ENCODE measurements around the gene CHMP4B. TPM values are rescaled to one million over a fixed set of nuclear protein-coding genes. Genes with fewer than 3 reads are reported as not detected.
A peak's percentile ranks its signal among the peaks of the same experiment; 100 is the strongest.

Gene CHMP4B, protein sequence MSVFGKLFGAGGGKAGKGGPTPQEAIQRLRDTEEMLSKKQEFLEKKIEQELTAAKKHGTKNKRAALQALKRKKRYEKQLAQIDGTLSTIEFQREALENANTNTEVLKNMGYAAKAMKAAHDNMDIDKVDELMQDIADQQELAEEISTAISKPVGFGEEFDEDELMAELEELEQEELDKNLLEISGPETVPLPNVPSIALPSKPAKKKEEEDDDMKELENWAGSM
- polyA plus RNA-seq (2011; rRNA removed): 65.3 and 84.0 TPM in 2 replicates
- polyA minus RNA-seq (2011; rRNA and poly(A)+ RNA removed): 23.4 and 27.1 TPM in 2 replicates

DNA sequence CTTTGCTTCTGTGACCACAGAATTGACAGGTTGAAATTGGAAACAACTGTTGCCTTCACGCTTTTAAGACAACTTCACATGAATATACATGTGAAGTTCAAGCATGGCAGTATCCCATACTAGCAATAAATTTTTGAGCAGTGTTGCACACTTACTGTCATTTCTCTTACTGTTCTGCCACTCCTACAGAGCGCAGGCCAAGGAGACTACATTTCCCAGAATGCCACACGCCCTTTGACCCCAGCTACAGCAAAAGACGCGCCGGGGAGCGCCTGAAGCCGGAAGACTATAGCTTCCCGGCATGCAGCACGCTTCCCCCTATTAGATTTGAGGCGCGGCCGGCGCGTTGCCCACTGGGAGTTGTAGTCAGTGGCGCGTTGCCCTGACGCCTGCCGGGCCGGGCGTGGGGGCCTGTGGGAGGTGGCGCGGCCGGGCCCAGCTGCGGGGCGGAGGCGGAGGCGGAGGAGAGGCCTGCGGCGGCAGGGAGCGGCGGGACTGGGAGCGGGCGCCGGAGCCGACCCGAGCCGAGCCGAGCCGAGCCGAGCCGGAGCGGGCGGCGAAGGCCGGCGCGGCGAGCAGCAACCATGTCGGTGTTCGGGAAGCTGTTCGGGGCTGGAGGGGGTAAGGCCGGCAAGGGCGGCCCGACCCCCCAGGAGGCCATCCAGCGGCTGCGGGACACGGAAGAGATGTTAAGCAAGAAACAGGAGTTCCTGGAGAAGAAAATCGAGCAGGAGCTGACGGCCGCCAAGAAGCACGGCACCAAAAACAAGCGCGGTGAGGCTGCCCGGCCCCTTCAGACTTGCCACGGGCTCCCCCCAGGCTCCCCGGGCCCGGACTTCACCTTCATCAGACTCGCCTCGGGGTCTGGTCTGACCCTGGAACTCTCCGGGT, at the start of gene CHMP4B:
Gene CHMP4B (plus strand): TSS at position 464 of the 891 bp plus-strand sequence. CDS start 121 bp downstream, at position 585.
- TF ChIP-seq, protein P1, sequence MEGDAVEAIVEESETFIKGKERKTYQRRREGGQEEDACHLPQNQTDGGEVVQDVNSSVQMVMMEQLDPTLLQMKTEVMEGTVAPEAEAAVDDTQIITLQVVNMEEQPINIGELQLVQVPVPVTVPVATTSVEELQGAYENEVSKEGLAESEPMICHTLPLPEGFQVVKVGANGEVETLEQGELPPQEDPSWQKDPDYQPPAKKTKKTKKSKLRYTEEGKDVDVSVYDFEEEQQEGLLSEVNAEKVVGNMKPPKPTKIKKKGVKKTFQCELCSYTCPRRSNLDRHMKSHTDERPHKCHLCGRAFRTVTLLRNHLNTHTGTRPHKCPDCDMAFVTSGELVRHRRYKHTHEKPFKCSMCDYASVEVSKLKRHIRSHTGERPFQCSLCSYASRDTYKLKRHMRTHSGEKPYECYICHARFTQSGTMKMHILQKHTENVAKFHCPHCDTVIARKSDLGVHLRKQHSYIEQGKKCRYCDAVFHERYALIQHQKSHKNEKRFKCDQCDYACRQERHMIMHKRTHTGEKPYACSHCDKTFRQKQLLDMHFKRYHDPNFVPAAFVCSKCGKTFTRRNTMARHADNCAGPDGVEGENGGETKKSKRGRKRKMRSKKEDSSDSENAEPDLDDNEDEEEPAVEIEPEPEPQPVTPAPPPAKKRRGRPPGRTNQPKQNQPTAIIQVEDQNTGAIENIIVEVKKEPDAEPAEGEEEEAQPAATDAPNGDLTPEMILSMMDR (IDR thresholded peaks at IDR 0.05; ENCODE audit: insufficient read depth, low read depth, low read length): no peak
- Histone ChIP-seq H3K36me3 (ENCODE audit: control insufficient read depth, insufficient read depth, low read length) (no peaks in the 10 kb centered on the region), H3K4me3 (ENCODE audit: low read depth, low read length) (peak within 1 kb of the TSS; percentile 93), H3K27me3 (ENCODE audit: control insufficient read depth, insufficient read depth, low read length) (no peaks in the 10 kb centered on the region)
- CTCF ChIA-PET: interaction anchor here (0.6 to 2.0 kb wide), 8 partner anchors 10 to 1771 kb away, joined by 3 to 7 read pairs (median 3); no protein-coding TSS in a partner anchor
- POLR2A ChIA-PET: interaction anchor here (0.7 kb wide), 2 partner anchors 28 to 302 kb away, joined by 3 read pairs; no protein-coding TSS in a partner anchor
- DNase-seq (ENCODE audit: low read depth): peak; percentile 92

DNA sequence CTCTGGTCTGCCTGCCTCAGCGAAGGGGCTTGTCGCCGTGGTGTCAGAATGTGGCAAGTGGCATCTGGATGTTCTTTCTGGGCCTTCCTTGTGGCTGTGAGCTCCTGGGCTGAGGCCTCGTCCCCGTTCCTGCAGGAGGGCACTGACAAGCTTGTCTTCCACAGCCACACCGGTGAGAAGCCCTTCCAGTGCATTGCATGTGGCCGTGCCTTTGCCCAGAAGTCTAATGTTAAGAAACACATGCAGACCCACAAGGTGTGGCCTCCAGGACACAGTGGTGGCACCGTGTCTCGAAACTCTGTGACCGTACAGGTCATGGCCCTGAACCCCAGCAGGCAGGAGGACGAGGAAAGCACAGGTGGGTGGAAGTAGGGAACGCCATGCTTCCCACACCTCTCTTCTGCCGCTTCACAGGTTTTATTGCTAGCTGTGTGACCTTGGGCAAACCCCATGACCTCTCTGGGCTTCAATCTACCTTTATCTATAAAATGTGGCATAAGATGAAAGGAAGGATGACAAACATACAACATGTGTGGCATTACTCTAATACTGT, 49.4 kb upstream of the CHMP4B start:
- no peaks in the 10 kb centered on the region for H3K27me3 ChIP-seq (ENCODE audit: control insufficient read depth, insufficient read depth, low read length)
- CTCF ChIA-PET: no interaction called here
- peaks cover 8% of the 10 kb centered on the region for H3K36me3 ChIP-seq (ENCODE audit: control insufficient read depth, insufficient read depth, low read length)
- no peak overlapping the region for H3K4me3 ChIP-seq (ENCODE audit: low read depth, low read length)
- TF ChIP-seq, protein P1 (IDR thresholded peaks at IDR 0.05; ENCODE audit: insufficient read depth, low read depth, low read length): no peak
- POLR2A ChIA-PET: no interaction called here
- DNase-seq (ENCODE audit: low read depth): no peak

DNA sequence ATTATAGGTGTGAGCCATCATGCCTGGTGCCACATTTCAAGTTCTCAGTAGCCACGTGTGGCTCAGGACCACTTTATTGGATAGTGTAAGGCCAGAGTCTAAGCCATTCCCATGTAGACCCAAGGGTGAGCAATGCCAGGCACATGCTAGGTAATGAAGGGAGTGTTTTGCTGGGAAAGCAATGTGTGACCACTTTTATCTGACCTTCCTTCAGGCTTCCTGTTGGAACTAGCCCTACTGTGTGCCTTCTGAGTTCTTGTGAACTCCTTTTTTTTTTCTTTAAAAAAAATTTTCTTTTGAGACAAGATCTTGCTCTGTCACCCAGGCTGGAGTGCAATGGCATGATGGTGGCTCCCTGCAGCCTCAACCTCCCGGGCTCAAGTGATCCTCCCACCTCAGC, 46.0 kb upstream of the CHMP4B start:
- TF ChIP-seq, protein P1 (IDR thresholded peaks at IDR 0.05; ENCODE audit: insufficient read depth, low read depth, low read length): no peak
- CTCF ChIA-PET: no interaction called here

DNA sequence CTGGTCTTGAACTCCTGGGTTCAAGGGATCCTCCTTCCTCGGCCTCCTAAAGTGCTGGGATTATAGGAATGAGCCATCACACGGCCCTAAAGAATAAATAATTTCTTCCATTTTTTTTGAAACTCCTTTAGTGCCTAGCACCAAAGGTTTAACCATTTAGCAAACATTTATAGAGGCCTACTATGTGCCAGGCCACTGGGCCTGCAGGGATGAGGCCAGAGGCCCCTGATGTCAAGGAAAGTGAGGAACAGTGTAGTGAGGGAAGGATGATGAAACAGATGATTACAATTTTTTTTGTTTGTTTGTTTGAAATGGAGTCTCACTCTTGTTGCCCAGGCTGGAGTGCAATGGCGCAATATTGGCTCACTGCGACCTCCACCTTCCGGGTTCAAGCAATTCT, 45.6 kb upstream of the CHMP4B start:
- peaks cover 3% of the 10 kb centered on the region for H3K36me3 ChIP-seq (ENCODE audit: control insufficient read depth, insufficient read depth, low read length)
- CTCF ChIA-PET: no interaction called here
- H3K27me3 ChIP-seq (ENCODE audit: control insufficient read depth, insufficient read depth, low read length): no peaks in the 10 kb centered on the region
- H3K4me3 ChIP-seq (ENCODE audit: low read depth, low read length): no peak overlapping the region
- TF ChIP-seq, protein P1 (IDR thresholded peaks at IDR 0.05; ENCODE audit: insufficient read depth, low read depth, low read length): no peak
- no peak for DNase-seq (ENCODE audit: low read depth)
- POLR2A ChIA-PET: no interaction called here

More for the DNA sequence above, 46.0 kb upstream of the CHMP4B start:
- no peaks in the 10 kb centered on the region for H3K27me3 ChIP-seq (ENCODE audit: control insufficient read depth, insufficient read depth, low read length)
- DNase-seq (ENCODE audit: low read depth): no peak
- POLR2A ChIA-PET: no interaction called here
- peaks cover 3% of the 10 kb centered on the region for H3K36me3 ChIP-seq (ENCODE audit: control insufficient read depth, insufficient read depth, low read length)
- H3K4me3 ChIP-seq (ENCODE audit: low read depth, low read length): no peak overlapping the region

DNA sequence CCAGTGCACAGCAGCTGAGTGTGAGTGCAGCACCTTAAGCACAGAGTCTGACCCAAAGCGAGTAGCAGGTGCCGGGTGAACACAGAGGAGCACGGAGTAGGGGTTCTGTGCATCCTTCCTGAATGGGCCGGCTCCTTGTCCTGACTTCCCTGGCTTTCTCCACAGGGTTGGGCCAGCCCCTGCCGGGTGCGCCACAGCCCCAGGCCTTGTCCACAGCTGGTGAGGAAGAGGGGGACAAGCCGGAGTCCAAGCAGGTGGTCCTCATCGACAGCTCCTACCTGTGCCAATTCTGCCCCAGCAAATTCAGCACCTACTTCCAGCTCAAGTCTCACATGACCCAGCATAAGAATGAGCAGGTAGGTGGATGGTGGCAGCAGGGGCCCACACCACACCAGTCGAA, 44.5 kb upstream of the CHMP4B start:
- TF ChIP-seq, protein P1 (IDR thresholded peaks at IDR 0.05; ENCODE audit: insufficient read depth, low read depth, low read length): no peak
- H3K4me3 ChIP-seq (ENCODE audit: low read depth, low read length): no peak overlapping the region
- ChIA-PET POLR2A (no interaction called here), CTCF (no interaction called here)
- H3K27me3 ChIP-seq (ENCODE audit: control insufficient read depth, insufficient read depth, low read length): no peaks in the 10 kb centered on the region
- DNase-seq (ENCODE audit: low read depth): no peak
- H3K36me3 ChIP-seq (ENCODE audit: control insufficient read depth, insufficient read depth, low read length): peaks cover 3% of the 10 kb centered on the region

All from BJ (cell line).